ENCODE measurements around the gene AOPEP. TPM values are rescaled to one million over a fixed set of nuclear protein-coding genes. Genes with fewer than 3 reads are reported as not detected.

AOPEP gene
- total and polyA plus RNA-seq, 9 of the 15 experiments (the other 6 are each of a cell fraction or from before 2014, with no cell fraction given), result 4.5 to 19.3 (median 13.5) TPM

- Histone ChIP-seq H3K79me2 (ENCODE audit: control insufficient read depth, insufficient read depth, low read length) (no peaks in the 10 kb centered on the region), H3K36me3 (ENCODE audit: control insufficient read depth, insufficient read depth, low read length) (no peaks in the 10 kb centered on the region), H4K20me1 (replicated peaks; ENCODE audit: control insufficient read depth, insufficient read depth, low read length) (no peaks in the 10 kb centered on the region), H3K4me3 (no peak overlapping the region), H3K9me3 (replicated peaks; ENCODE audit: control insufficient read depth, insufficient read depth, low read depth, low read length) (no peaks in the 10 kb centered on the region), H3K4me1 (replicated peaks in 1 of 2; ENCODE audit: control insufficient read depth in 2 of 2, insufficient read depth in 2 of 2, low read length in 2 of 2) (peaks cover 0 to 9% of the 10 kb centered on the region in 2 experiments; a peak in 2 of 5 replicates), H3K9ac (ENCODE audit: insufficient read depth in 1 of 2, low read depth in 2 of 2, low read length in 2 of 2) (no peak overlapping the region), H3K9me1 (ENCODE audit: control insufficient read depth, insufficient read depth, low read length) (no peaks in the 10 kb centered on the region), H3K27ac (ENCODE audit: extremely low read depth, low read depth, low read length) (no peak overlapping the region), H3K27me3 (ENCODE audit: control insufficient read depth in 2 of 2, insufficient read depth in 2 of 2, low read length in 2 of 2) (0 out of 5 replicates have a peak, but pooled peaks cover 0 to 3% of the 10 kb centered on the region in 2 experiments), H3K4me2 (ENCODE audit: insufficient read depth, low read length) (no peak overlapping the region), H2AFZ (ENCODE audit: low read depth, low read length) (no peak overlapping the region)
- FAIRE-seq (no peak), ATAC-seq (no peak), DNase-seq (ENCODE audit: extremely low read depth in 1 of 4, low spot score in 3 of 4) (no peak)
- POLR2A ChIA-PET, result interaction anchor here (0.6 to 1.4 kb wide), 2 partner anchors 8 to 1160 kb away, joined by 3 to 4 read pairs; no protein-coding TSS in a partner anchor
- CTCF ChIA-PET (ENCODE audit: low intra/inter-chr PET ratio), result no interaction called here
- WGBS (ENCODE audit: insufficient coverage, low coverage, missing lambda C conversion rate), result 69% methylated on average over 3 of the region's 3 CpGs
- no TSS peak for BruUV-seq (replicated peaks)
- TF ChIP-seq ZNF644 (tag; IDR thresholded peaks at IDR 0.05; ENCODE audit: low read depth) (no peak), ZFP30 (CRISPR knock-in tag; IDR thresholded peaks at IDR 0.05; ENCODE audit: borderline replicate concordance) (no peak), E2F1 (CRISPR knock-in tag; IDR thresholded peaks at IDR 0.05) (no peak), CBFB (CRISPR knock-in tag; IDR thresholded peaks at IDR 0.05) (no peak), HDAC8 (tag; IDR thresholded peaks at IDR 0.05) (no peak), HNRNPL (IDR thresholded peaks at IDR 0.05; ENCODE audit: low read depth, low read length) (no peak), KDM5B (IDR thresholded peaks at IDR 0.05; ENCODE audit: insufficient replicate concordance, low read depth, low read length) (no peak), PYGO2 (tag; IDR thresholded peaks at IDR 0.05) (no peak), ZNF140 (CRISPR knock-in tag; IDR thresholded peaks at IDR 0.05) (no peak), L3MBTL2 (IDR thresholded peaks at IDR 0.05) (no peak), THAP7 (CRISPR knock-in tag; IDR thresholded peaks at IDR 0.05) (no peak), ZNF316 (IDR thresholded peaks at IDR 0.05) (no peak), MLX (CRISPR knock-in tag; conservative IDR thresholded peaks at IDR 0.05) (no peak), ZNF174 (CRISPR knock-in tag; IDR thresholded peaks at IDR 0.05) (no peak)
- TF ChIP-seq, protein P1, sequence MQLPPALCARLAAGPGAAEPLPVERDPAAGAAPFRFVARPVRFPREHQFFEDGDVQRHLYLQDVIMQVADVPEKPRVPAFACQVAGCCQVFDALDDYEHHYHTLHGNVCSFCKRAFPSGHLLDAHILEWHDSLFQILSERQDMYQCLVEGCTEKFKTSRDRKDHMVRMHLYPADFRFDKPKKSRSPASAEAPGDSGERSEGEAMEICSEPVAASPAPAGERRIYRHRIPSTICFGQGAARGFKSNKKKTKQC (CRISPR knock-in tag; IDR thresholded peaks at IDR 0.05), result no peak
- TF ChIP-seq, protein P2, sequence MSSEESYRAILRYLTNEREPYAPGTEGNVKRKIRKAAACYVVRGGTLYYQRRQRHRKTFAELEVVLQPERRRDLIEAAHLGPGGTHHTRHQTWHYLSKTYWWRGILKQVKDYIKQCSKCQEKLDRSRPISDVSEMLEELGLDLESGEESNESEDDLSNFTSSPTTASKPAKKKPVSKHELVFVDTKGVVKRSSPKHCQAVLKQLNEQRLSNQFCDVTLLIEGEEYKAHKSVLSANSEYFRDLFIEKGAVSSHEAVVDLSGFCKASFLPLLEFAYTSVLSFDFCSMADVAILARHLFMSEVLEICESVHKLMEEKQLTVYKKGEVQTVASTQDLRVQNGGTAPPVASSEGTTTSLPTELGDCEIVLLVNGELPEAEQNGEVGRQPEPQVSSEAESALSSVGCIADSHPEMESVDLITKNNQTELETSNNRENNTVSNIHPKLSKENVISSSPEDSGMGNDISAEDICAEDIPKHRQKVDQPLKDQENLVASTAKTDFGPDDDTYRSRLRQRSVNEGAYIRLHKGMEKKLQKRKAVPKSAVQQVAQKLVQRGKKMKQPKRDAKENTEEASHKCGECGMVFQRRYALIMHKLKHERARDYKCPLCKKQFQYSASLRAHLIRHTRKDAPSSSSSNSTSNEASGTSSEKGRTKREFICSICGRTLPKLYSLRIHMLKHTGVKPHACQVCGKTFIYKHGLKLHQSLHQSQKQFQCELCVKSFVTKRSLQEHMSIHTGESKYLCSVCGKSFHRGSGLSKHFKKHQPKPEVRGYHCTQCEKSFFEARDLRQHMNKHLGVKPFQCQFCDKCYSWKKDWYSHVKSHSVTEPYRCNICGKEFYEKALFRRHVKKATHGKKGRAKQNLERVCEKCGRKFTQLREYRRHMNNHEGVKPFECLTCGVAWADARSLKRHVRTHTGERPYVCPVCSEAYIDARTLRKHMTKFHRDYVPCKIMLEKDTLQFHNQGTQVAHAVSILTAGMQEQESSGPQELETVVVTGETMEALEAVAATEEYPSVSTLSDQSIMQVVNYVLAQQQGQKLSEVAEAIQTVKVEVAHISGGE (CRISPR knock-in tag; IDR thresholded peaks at IDR 0.05), result no peak
- in situ Hi-C loops (cut with MboI) (no loop called here), intact Hi-C loops (cut with micrococcal nuclease) (no loop called here)
Measured at GRCh38 chr9:94946256-94946655, 219.8 kb downstream of the AOPEP start.

Measured in K562 (cell line).